IMR-90 (cell line): ENCODE data around the gene CCDC88C. TPM values are rescaled to one million over a fixed set of nuclear protein-coding genes. Genes with fewer than 3 reads are reported as not detected.

ENCODE experiments used
- ATAC-seq: fragments of 200-7000 bp; cut with Tn5 transposase; 2 replicates; pipeline ENCODE4 v1.9.1; 2020; ENCODE audit warnings: low read depth, mild to moderate bottlenecking, moderate library complexity
- BruUV-seq: library from RNA; stranded (reverse); fragments of 400-500 nt; replicated peaks from 2 replicates; lab custom pipeline; 2021; lab: Mats Ljungman, UMichigan
- CTCF ChIA-PET: fragments of 300-600 bp; formaldehyde crosslinking; extraction: SDS; loops from one replicate; lab custom pipeline; 2021; ENCODE audit warnings: antibody characterized with exemption; lab: Yijun Ruan, JAX
- POLR2A ChIA-PET: fragments of 300-600 bp; sonication (Branson Sonifier 250); formaldehyde crosslinking; loops from one replicate; lab custom pipeline; 2022; ENCODE audit warnings: antibody characterized with exemption; ENCODE audit not compliant: unreplicated experiment; lab: Charles Lee
- DNase-seq: peaks from one replicate; pipeline ENCODE4 v3.0.0; 2013
- H2AFZ ChIP-seq: replicated peaks from 2 replicates; pipeline ENCODE3; 2013; ENCODE audit warnings: low read length, mild to moderate bottlenecking; ENCODE audit not compliant: poor library complexity
- H2AK5ac ChIP-seq: 2 replicates; pipeline ENCODE4 v1.6.1; 2013; ENCODE audit warnings: low read depth, low read length, inconsistent platforms
- H2AK9ac ChIP-seq: replicated peaks from 2 replicates; pipeline ENCODE3; 2013; ENCODE audit warnings: mild to moderate bottlenecking, low read depth, low read length, moderate library complexity; ENCODE audit not compliant: poor library complexity
- H2BK120ac ChIP-seq: 2 replicates; pipeline ENCODE4 v1.6.1; 2013; ENCODE audit warnings: low read depth, low read length, inconsistent platforms
- H2BK15ac ChIP-seq: 3 replicates; pipeline ENCODE4 v1.6.1; 2013; ENCODE audit warnings: low read depth, low read length, inconsistent platforms
- H2BK20ac ChIP-seq: 2 replicates; pipeline ENCODE4 v1.6.1; 2013; ENCODE audit warnings: low read depth, mild to moderate bottlenecking, inconsistent platforms, low read length, moderate library complexity
- H2BK5ac ChIP-seq: 2 replicates; pipeline ENCODE4 v1.6.1; 2013; ENCODE audit warnings: mild to moderate bottlenecking, low read depth, low read length, inconsistent platforms; ENCODE audit not compliant: poor library complexity, severe bottlenecking
- H3K14ac ChIP-seq: replicated peaks from 2 replicates; pipeline ENCODE4 v1.6.1; 2013; ENCODE audit warnings: low read depth, low read length, inconsistent platforms
- H3K18ac ChIP-seq: 2 replicates; pipeline ENCODE4 v1.6.1; 2013; ENCODE audit warnings: low read depth, low read length, control low read depth
- H3K23ac ChIP-seq: 2 replicates; pipeline ENCODE4 v1.6.1; 2013; ENCODE audit warnings: low read depth, low read length, inconsistent platforms
- H3K27ac ChIP-seq: 2 replicates; pipeline ENCODE4 v1.5.1; 2013; ENCODE audit warnings: mild to moderate bottlenecking, control low read depth, low read length; ENCODE audit not compliant: insufficient read depth
- H3K27me3 ChIP-seq: 2 replicates; pipeline ENCODE4 v1.6.1; 2013; ENCODE audit warnings: low read length; ENCODE audit not compliant: control insufficient read depth, insufficient read depth
- H3K36me3 ChIP-seq: 2 replicates; pipeline ENCODE4 v1.6.1; 2013; ENCODE audit warnings: low read length, mixed read lengths; ENCODE audit not compliant: control insufficient read depth, insufficient read depth
- H3K4ac ChIP-seq: 2 replicates; pipeline ENCODE4 v1.6.1; 2013; ENCODE audit warnings: low read depth, low read length, inconsistent platforms
- H3K4me1 ChIP-seq: 2 replicates; pipeline ENCODE4 v1.6.1; 2013; ENCODE audit warnings: low read length, mixed read lengths; ENCODE audit not compliant: control insufficient read depth, insufficient read depth
- H3K4me2 ChIP-seq: 2 replicates; pipeline ENCODE4 v1.6.1; 2013; ENCODE audit warnings: low read depth, mild to moderate bottlenecking, control low read depth, low read length, moderate library complexity
- H3K4me3 ChIP-seq: 2 replicates; pipeline ENCODE4 v1.5.1; 2013; ENCODE audit warnings: low read depth, mild to moderate bottlenecking, control low read depth, low read length, moderate library complexity; ENCODE audit not compliant: insufficient read depth
- H3K56ac ChIP-seq: 2 replicates; pipeline ENCODE4 v1.6.1; 2013; ENCODE audit warnings: low read length, inconsistent platforms; ENCODE audit not compliant: insufficient read depth; ENCODE audit errors: extremely low read depth
- H3K79me1 ChIP-seq, 2 experiments: 2 replicates each; pipeline ENCODE4 v1.6.1; 2013; ENCODE audit warnings: low read length in 2 of 2, inconsistent platforms in 1 of 2, low read depth in 1 of 2
- H3K9ac ChIP-seq: 2 replicates; pipeline ENCODE4 v1.6.1; 2013; ENCODE audit warnings: low read depth, low read length, control low read depth
- H3K9me1 ChIP-seq: 2 replicates; pipeline ENCODE4 v1.6.1; 2013; ENCODE audit warnings: low read length, inconsistent platforms; ENCODE audit not compliant: insufficient read depth
- H3K9me3 ChIP-seq: 2 replicates; pipeline ENCODE4 v1.6.1; 2013; ENCODE audit warnings: low read length; ENCODE audit not compliant: control insufficient read depth, insufficient read depth
- H4K20me1 ChIP-seq: 2 replicates; pipeline ENCODE4 v1.6.1; 2013; ENCODE audit warnings: low read length, inconsistent platforms; ENCODE audit not compliant: insufficient read depth
- H4K5ac ChIP-seq: 2 replicates; pipeline ENCODE4 v1.6.1; 2013; ENCODE audit warnings: mild to moderate bottlenecking, low read depth, low read length, control low read depth
- H4K8ac ChIP-seq, 2 experiments: 2 replicates each; pipeline ENCODE4 v1.6.1; 2013; ENCODE audit warnings: low read depth in 2 of 2, low read length in 2 of 2, control low read depth in 1 of 2, inconsistent platforms in 1 of 2
- H4K91ac ChIP-seq: 2 replicates; pipeline ENCODE4 v1.6.1; 2013; ENCODE audit warnings: low read depth, low read length, inconsistent platforms; ENCODE audit not compliant: insufficient read depth
- CEBPB ChIP-seq: IDR thresholded peaks from 2 replicates; pipeline ENCODE4 v1.6.1; 2012; ENCODE audit warnings: low read depth, low read length, improper control_type of control experiment
- WGBS, 2 experiments: methylation state at CpG; one replicate each; pipeline versions ENCODE4 v1.1.5 to v1.1.7; 2013; ENCODE audit warnings: missing lambda C conversion rate in 2 of 2; ENCODE audit not compliant: insufficient read length in 1 of 2; ENCODE audit errors: extremely low coverage in 2 of 2; 5-methylcytosine and 5-hydroxymethylcytosine counted together
- dilution Hi-C: fragments of 300-500 bp; cut with HindIII; formaldehyde crosslinking; loops from one replicate; pipeline ENCODE4 v1.14.3; 2018; ENCODE audit warnings: low sequenced_read_pairs; ENCODE audit not compliant: unreplicated experiment
- in situ Hi-C: fragments of 300-500 bp; cut with MboI; formaldehyde crosslinking; loops from 3 replicates; pipeline ENCODE4 v1.14.3; 2019; ENCODE audit warnings: low sequenced_read_pairs, inconsistent platforms, mixed read lengths
- intact Hi-C: fragments of 100-400 bp; cut with micrococcal nuclease; formaldehyde crosslinking; loops from 2 replicates; pipeline ENCODE4 v1.10.0; 2022
- polyA plus RNA-seq, 3 experiments: library from polyadenylated mRNA; depleted of rRNA; stranded (reverse); fragments of >200 nt; gene quantifications; 2 replicates each; pipeline ENCODE4 v1.2.3, GENCODE V29; 2012; ENCODE audit warnings: low replicate concordance in 1 of 3
- total RNA-seq: library from RNA; depleted of rRNA; stranded (reverse); fragments of >200 nt; gene quantifications from 2 replicates; pipeline ENCODE4 v1.2.3, GENCODE V29; 2012

CCDC88C gene
- total and polyA plus RNA-seq, 2 of the 4 experiments (the other 2 are of a cell fraction), result 0.17 to 0.18 TPM

GRCh38 chr14:91354221-91354916, 63.3 kb downstream of the CCDC88C start:
- Histone ChIP-seq H2BK5ac (no peak overlapping the region), H3K4me3 (no peak overlapping the region), H2BK15ac (no peak overlapping the region), H3K36me3 (no peaks in the 10 kb centered on the region), H3K4ac (no peak overlapping the region), H3K4me2 (no peak overlapping the region), H4K91ac (no peak overlapping the region), H2AK5ac (no peak overlapping the region), H2AFZ (no peak overlapping the region), H2BK120ac (no peak overlapping the region), H3K14ac (no peak overlapping the region), H4K8ac (no peak overlapping the region), H3K9me1 (no peaks in the 10 kb centered on the region), H3K79me1 (no peaks in the 10 kb centered on the region), H3K27ac (no peak overlapping the region), H4K20me1 (no peaks in the 10 kb centered on the region), H2BK20ac (no peak overlapping the region), H3K9ac (no peak overlapping the region), H4K5ac (no peak overlapping the region), H2AK9ac (no peak overlapping the region), H3K9me3 (no peaks in the 10 kb centered on the region), H3K23ac (no peak overlapping the region), H3K18ac (no peak overlapping the region), H3K27me3 (peaks cover 16% of the 10 kb centered on the region), H3K56ac (no peak overlapping the region), H3K4me1 (no peaks in the 10 kb centered on the region)
- intact Hi-C loops, result no loop called here
- DNase-seq, result no peak
- no peak for TF ChIP-seq CEBPB
- CTCF ChIA-PET, result no interaction called here
- BruUV-seq, result no TSS peak
- in situ Hi-C loops, result no loop called here
- POLR2A ChIA-PET, result no interaction called here
- dilution Hi-C loops, result no loop called here
- WGBS, 2 experiments, result no CpG with 5 or more reads among the region's 14 CpGs
- no peak for ATAC-seq
